ENCODE results near the gene INPP4B.

Gene INPP4B

GRCh38 chr4:142721187-142721586 lies 124.9 kb downstream of the INPP4B start:
- no peak for DNase-seq

DNA sequence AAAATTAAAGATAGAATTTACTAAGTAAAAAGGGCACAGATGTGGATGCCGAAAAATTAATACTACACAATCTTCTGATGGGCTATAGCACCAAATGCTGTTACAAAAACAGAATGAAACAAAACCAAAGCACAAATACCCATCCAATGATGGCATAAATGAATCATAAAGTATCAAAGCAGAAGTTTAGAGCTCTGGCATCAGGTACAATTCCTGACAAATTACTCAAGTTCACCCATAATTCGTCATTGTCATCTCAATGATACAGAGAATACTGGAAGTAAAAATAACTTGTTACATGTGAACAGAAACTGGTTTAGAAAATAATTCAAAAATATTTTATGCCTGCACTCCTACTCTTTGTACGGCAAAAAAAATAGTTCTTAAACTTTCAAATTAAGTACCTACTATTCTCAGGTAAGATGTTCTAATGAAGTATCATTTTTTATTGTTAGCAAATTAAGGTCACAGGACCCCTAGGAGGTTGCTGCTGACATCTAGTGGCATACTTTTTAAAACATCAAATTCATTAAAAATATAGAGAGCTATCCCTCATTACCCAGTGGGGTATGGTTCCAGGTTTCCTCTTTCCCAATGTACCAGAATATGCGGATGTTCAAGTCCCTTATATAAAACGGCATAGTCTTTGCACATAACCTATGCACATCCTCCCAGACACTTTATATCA lies 126.1 kb downstream of the INPP4B start:
- no peak for DNase-seq

GRCh38 chr4:142718981-142719380 lies 127.1 kb downstream of the INPP4B start:
- DNase-seq: no peak

GRCh38 chr4:142715727-142716126 lies 130.4 kb downstream of the INPP4B start:
- no peak for DNase-seq

DNA sequence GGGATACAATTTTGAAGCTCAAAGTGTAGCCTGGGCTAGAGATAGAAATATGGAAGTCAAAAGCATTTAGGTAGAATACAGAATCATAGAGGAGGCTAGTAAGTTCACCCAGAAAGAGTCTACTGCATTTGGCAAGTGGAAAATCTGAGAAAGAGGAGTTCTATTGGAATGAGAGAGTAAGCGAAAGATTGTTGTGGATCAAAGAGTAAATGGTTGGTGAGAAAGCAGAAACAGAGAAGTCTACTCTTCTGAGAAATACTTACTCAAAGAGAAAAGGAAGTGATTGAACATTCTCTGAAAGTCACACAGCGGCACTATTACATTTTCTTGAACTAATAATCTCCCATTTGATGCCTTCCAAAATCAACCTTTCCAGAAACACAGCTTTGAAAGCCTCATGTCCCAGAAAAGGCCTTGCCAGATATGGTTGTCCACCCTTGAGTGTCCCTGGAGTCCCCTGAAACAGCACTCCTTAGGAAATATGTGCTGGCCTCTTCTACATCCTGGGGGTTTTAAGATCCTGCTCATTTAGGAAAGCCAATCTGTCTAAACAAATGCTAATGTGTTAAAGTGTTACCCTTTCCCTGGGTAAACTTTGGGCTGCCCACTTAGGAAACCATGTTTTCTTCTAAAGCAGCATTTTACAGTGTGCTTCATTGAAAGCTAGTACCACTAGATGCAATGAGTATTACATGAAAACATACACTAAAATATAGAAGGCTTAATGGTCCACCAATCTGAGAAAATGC lies 132.6 kb downstream of the INPP4B start:
- DNase-seq: no peak

DNA sequence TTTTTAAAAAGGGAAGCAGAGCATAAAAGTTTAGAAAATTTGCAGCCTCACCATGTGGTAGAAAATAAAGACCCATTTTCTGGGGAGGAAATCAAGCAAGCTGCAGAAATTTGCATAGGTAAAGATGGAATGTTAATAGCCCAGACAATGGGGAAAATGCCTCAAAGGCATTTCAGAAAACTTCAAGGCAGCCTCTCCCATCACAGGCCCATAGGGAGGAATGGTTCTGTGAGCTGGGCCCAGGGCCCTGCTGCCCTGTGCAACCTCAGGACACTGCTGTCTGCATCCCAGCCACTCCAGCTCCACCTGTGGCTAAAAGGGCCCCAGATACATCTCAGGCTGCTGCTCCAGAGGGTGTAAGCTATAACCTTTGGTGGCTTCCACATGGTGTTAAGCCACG lies 137.9 kb downstream of the INPP4B start:
- no peak for DNase-seq

DNA sequence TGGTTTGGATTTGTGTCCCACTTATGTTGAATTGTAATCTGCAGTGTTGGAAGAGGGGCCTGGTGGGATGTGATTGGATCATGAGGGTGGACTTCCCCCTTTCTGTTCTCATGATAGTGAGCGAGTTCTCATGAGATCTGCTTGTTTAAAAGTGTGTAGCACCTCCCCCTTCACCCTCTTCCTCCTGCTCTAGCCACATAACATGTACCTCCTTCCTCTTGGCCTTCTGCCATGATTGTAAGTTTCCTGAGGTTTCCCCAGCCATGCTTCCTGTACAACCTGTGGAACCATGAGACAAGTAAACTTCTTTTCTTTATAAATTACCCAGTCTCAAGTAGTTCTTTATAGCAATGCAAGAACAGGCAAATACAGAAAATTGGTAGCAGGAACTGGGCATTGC lies 138.7 kb downstream of the INPP4B start:
- no peak for DNase-seq

DNA sequence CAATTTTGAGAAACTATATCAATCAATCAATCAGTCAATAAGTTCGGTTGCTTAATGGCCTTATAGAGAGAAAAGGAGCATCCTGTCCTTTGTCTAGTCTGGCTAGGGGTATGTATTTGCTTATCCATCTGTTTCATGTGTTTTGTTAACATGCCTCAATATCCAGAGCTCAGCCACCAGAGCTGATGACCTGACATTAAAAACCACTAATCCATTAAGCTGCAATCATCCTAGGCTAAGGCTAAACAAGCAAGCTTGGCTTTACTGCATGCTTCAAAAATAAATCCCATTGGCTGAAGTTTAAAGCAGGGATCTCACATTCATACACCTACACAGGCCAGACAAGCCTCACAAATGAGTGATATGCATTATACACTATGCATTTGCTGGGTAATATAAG lies 139.7 kb downstream of the INPP4B start:
- peak; percentile 6 for DNase-seq

DNA sequence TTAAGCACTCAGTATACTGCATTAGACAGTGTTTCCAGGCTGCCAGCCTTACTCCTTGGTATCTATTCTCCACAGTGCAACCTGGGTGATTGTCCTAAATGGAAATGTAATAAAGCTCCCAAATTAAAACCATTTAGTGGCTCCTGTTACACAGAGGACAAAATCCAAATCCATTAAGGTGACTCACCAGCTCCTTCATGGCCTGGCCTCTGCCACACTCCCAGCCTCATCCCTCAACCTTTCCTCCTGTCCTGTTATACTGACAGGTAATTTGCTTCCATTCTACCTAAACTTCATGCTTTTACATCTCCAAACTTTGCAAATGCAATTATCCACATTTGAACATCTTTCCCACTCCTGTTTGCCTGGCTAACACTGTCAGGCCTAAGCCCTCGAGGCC lies 140.3 kb downstream of the INPP4B start:
- no peak for DNase-seq

DNA sequence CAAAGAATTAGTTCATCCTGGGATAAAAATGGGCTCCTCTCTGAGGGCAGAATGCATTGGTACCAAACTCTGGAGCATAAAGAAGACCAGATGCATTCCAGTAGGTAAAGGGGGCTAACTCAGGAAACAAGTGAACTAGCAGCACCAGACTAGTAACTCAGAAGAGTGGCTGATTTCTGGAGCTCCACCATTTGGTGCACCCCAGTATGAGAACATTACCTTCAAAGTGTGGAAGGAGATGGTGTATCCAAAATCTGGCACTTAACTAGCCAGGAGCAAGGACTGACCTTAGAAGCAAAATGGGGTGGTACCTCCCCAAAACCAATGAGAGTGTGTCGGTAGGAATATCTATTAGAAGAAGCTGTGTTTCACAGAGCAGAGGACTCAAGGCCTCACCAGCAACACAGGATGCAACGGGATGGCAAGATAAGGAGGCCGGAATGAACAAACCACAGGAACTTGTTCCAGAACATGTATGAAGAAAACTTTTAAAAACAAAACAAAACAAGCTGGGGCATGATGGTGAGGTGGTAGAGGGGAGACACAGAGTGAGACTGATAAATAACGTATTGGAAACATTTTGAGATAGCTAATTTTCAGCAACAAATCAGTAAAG lies 142.3 kb downstream of the INPP4B start:
- DNase-seq: no peak

DNA sequence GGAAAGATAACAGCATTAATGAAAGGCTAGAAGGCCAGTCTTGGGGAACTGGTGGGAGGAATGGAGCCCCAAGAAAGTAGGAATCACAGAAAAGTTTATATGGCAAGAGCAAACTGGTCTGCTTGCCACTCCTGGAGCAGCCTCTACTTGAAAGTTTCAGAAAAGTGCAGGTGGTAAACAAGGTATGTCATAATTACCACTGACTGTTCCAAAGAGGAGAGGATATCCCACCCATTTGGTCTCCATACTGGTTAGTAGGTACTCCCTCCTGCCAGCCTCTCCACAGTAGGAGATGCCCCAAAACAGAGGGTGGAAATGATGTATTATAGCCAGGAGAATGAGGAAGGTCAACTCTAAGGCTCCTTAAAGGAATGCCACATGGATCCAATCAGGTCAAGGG lies 145.1 kb downstream of the INPP4B start:
- no peak for DNase-seq

GRCh38 chr4:142700531-142700930 lies 145.6 kb downstream of the INPP4B start:
- no peak for DNase-seq

GRCh38 chr4:142698552-142698951 lies 147.5 kb downstream of the INPP4B start:
- no peak for DNase-seq

- DNase-seq: no peak
Observed at GRCh38 chr4:142697928-142698327, 148.2 kb downstream of the INPP4B start.

GRCh38 chr4:142697320-142697719 lies 148.8 kb downstream of the INPP4B start:
- DNase-seq: peak; percentile 89

- no peak for DNase-seq
Observed at GRCh38 chr4:142696334-142697122, 149.6 kb downstream of the INPP4B start.

- DNase-seq: no peak
Observed at GRCh38 chr4:142690406-142691163, 155.5 kb downstream of the INPP4B start.

- no peak for DNase-seq
Observed at GRCh38 chr4:142687547-142688275, 158.4 kb downstream of the INPP4B start.

GRCh38 chr4:142686081-142686480 lies 160.0 kb downstream of the INPP4B start:
- no peak for DNase-seq

GRCh38 chr4:142683997-142684396 lies 162.1 kb downstream of the INPP4B start:
- no peak for DNase-seq

DNA sequence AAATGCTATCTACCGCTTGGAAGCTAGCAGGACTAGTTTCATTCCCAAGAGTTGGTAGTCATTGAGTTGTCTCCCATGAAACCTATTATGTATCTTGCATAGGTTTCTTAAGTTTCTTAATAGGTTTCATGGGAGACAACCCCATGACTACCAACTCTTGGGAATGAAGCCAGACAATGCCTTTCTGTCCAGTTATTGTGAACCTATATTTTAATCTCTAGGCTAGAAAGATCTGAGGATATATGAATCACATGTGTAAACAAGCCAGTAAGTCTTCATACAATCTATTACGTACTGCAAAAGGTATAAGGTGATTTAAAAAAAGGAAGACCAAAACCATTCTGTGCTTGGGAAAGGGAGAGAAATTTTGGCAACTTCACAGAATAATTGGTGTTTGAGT lies 162.6 kb downstream of the INPP4B start:
- DNase-seq: no peak

- no peak for DNase-seq
Observed at GRCh38 chr4:142671516-142671915, 174.6 kb downstream of the INPP4B start.
